Spinal cord (tissue), 10 donors: ENCODE data around the gene KLHL29. TPM values are rescaled to one million over a fixed set of nuclear protein-coding genes. Genes with fewer than 3 reads are reported as not detected.
A peak's percentile ranks its signal among the peaks of the same experiment; 100 is the strongest.

ENCODE experiments used
- DNase-seq, 6 donors: peaks; one replicate each; pipeline versions ENCODE4 v3.0.0 to v3.0.0-alpha.2; 2013 to 2015; ENCODE audit warnings: low spot score in 6 of 6, low read depth in 4 of 6
- H3K27ac ChIP-seq: one replicate; pipeline ENCODE4 v1.5.1; 2013; ENCODE audit warnings: low read depth, low read length, control low read depth
- H3K27me3 ChIP-seq: one replicate; pipeline ENCODE4 v1.6.1; 2013; ENCODE audit warnings: low read length; ENCODE audit not compliant: control insufficient read depth, insufficient read depth
- H3K36me3 ChIP-seq: one replicate; pipeline ENCODE4 v1.6.1; 2013; ENCODE audit warnings: low read length; ENCODE audit not compliant: control insufficient read depth, insufficient read depth
- H3K4me1 ChIP-seq: one replicate; pipeline ENCODE4 v1.6.1; 2013; ENCODE audit warnings: low read length; ENCODE audit not compliant: control insufficient read depth, insufficient read depth
- H3K4me3 ChIP-seq: one replicate; pipeline ENCODE4 v1.5.1; 2013; ENCODE audit warnings: low read depth, low read length, control low read depth
- H3K9me3 ChIP-seq: one replicate; pipeline ENCODE4 v1.6.1; 2013; ENCODE audit warnings: low read length; ENCODE audit not compliant: control insufficient read depth, insufficient read depth
- WGBS: methylation state at CpG from one replicate; pipeline ENCODE4 v1.1.5; 2013; ENCODE audit warnings: missing lambda C conversion rate; ENCODE audit not compliant: insufficient coverage; 5-methylcytosine and 5-hydroxymethylcytosine counted together
- polyA plus RNA-seq, 2 donors: library from polyadenylated mRNA; unstranded; fragments of 120-200 nt; gene quantifications; one replicate each; pipeline ENCODE4 v1.2.1, GENCODE V29; 2013; ENCODE audit not compliant: insufficient read length in 2 of 2
- total RNA-seq, 2 donors: library from RNA; depleted of rRNA in 1 of 2; stranded (reverse); fragments of 120-200 nt in 1 of 2; fragments of >200 nt in 1 of 2; gene quantifications; one replicate each; pipeline versions ENCODE4 v1.2.3 to v1.2.4, GENCODE V29; 2013 to 2014
- donor health status: healthy.

Gene KLHL29
- total and polyA plus RNA-seq, 4 donors, result 8.7 to 19.4 (median 14.0) TPM

DNA sequence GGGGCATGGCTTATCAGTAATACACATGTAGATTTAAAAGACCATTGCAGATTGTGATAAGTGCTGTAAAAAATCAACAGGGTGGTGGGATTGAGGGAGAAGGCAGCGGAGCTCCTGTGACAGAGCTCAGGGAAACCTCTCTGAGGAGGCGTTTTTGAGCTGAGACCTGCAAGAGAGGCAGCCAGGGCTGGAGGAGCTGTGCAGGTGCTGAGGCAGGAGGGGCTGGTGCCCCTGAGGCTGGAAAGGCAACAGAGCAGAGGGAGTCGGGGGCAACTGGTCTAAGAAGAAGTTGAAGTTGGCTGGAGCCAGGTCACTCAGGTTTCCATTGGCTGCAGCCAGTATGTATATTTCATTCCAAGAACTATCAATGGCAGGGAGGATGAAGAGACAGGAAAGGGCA lies 47.6 kb downstream of the KLHL29 start:
- H3K4me1 ChIP-seq, result peaks cover 10% of the 10 kb centered on the region
- H3K27ac ChIP-seq, result no peak overlapping the region
- no peaks in the 10 kb centered on the region for H3K36me3 ChIP-seq
- no peaks in the 10 kb centered on the region for H3K27me3 ChIP-seq
- 79% methylated on average over 2 of the region's 3 CpGs for WGBS
- no peaks in the 10 kb centered on the region for H3K9me3 ChIP-seq
- DNase-seq, result no peak
- no peak overlapping the region for H3K4me3 ChIP-seq

GRCh38 chr2:23433282-23433681 lies 48.3 kb downstream of the KLHL29 start:
- H3K4me3 ChIP-seq, result no peak overlapping the region
- H3K27ac ChIP-seq, result no peak overlapping the region
- peaks cover 10% of the 10 kb centered on the region for H3K4me1 ChIP-seq
- no peaks in the 10 kb centered on the region for H3K36me3 ChIP-seq
- no peak for DNase-seq
- no peaks in the 10 kb centered on the region for H3K27me3 ChIP-seq
- 93% methylated on average over 3 of the region's 6 CpGs for WGBS
- H3K9me3 ChIP-seq, result no peaks in the 10 kb centered on the region

DNA sequence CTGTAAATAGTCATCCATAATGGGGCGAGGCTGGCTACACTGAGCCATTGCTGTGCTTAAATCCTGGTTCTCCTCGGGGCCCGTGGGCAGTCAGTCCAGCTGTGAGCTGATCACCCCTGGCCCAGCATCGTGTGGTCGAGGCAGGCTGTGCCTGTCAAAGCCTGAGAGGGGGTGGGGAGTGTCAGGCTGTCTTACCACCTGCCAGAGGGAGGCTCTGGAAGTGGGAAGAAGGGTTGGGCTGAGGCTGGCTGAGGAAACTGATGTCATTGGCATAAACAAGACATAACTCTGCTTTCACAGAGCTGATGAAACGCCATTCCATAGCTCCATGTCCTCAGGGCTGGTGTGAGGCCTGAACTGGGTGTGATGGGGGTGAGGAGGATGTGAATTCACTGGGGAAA lies 49.7 kb downstream of the KLHL29 start:
- DNase-seq, result no peak
- peaks cover 10% of the 10 kb centered on the region for H3K4me1 ChIP-seq
- no peak overlapping the region for H3K4me3 ChIP-seq
- H3K27ac ChIP-seq, result no peak overlapping the region
- no peaks in the 10 kb centered on the region for H3K27me3 ChIP-seq
- WGBS, result 79% methylated on average over 6 of the region's 6 CpGs
- H3K9me3 ChIP-seq, result no peaks in the 10 kb centered on the region
- no peaks in the 10 kb centered on the region for H3K36me3 ChIP-seq

- no peaks in the 10 kb centered on the region for H3K36me3 ChIP-seq
- no peak overlapping the region for H3K4me3 ChIP-seq
- no peaks in the 10 kb centered on the region for H3K9me3 ChIP-seq
- H3K4me1 ChIP-seq, result peaks cover 10% of the 10 kb centered on the region
- WGBS, result 87% methylated on average over 2 of the region's 9 CpGs
- no peaks in the 10 kb centered on the region for H3K27me3 ChIP-seq
- no peak for DNase-seq
- no peak overlapping the region for H3K27ac ChIP-seq
Measured at GRCh38 chr2:23435250-23436035, 50.5 kb downstream of the KLHL29 start.

DNA sequence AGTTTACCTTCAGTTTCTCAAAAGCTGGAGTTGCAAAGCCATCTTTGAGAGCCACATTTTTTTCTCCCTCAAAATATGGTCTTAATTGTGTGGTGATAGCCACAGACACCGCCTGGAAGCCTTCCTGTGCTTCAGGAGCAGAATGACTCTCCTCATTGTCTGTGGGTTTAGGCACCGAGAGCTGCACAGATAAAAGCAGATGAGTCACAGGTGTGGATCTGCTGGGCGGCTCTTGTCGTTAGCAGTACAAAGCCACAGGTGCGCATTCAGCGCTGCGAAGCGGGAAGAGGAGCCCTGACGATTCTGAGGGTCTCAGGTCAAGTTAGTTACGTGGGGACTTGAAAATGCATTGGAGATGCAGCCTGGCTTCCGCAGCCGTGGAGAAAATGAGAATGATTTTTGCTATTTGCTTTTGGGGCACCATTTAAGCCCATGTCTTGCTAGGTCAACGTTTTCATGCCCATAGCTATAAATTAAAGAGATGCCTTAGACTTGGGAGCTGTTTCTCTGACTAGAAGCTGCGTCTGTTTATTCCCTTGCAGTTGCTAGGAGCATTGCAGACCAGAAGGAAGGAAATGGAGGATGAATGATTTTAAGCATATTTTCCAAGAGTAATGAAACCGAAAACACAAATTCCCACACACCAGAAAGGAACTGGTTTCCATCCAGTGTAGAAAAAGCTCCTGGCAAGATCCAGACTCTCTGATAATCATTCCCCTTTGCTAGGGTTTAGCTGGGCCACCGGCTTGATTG lies 51.5 kb downstream of the KLHL29 start:
- Histone ChIP-seq H3K36me3 (no peaks in the 10 kb centered on the region), H3K27me3 (no peaks in the 10 kb centered on the region), H3K9me3 (peaks cover 1% of the 10 kb centered on the region), H3K4me1 (peaks cover 10% of the 10 kb centered on the region), H3K4me3 (no peak overlapping the region), H3K27ac (no peak overlapping the region)
- 74% methylated on average over 14 of the region's 16 CpGs for WGBS
- no peak for DNase-seq

DNA sequence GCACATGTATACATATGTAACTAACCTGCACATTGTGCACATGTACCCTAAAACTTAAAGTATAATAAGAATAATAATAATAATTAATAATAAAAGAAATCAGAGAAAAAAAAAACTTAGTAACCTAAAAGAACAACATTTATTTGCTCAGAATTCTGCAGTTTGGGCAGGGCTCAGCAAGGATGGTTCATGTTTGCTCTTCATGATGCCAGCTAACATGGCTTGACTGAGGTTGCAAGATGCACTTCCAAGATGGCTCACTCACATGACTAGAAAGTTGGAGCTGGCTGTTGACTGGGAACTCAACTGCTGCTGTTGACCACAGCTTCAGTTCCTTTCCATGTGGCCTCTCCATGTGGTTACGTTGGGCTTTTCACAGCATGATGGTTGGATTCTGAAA lies 56.4 kb downstream of the KLHL29 start:
- Histone ChIP-seq H3K4me1 (peaks cover 1% of the 10 kb centered on the region), H3K27me3 (no peaks in the 10 kb centered on the region), H3K36me3 (no peaks in the 10 kb centered on the region), H3K27ac (no peak overlapping the region), H3K4me3 (no peak overlapping the region), H3K9me3 (peaks cover 5% of the 10 kb centered on the region)
- no peak for DNase-seq
- 100% methylated on average over 1 of the region's 1 CpG for WGBS

- H3K4me3 ChIP-seq, result no peak overlapping the region
- 94% methylated on average over 3 of the region's 4 CpGs for WGBS
- no peaks in the 10 kb centered on the region for H3K36me3 ChIP-seq
- no peak for DNase-seq
- peaks cover 5% of the 10 kb centered on the region for H3K4me1 ChIP-seq
- H3K27me3 ChIP-seq, result no peaks in the 10 kb centered on the region
- no peak overlapping the region for H3K27ac ChIP-seq
- peaks cover 5% of the 10 kb centered on the region for H3K9me3 ChIP-seq
Measured at GRCh38 chr2:23445450-23445868, 60.5 kb downstream of the KLHL29 start.

DNA sequence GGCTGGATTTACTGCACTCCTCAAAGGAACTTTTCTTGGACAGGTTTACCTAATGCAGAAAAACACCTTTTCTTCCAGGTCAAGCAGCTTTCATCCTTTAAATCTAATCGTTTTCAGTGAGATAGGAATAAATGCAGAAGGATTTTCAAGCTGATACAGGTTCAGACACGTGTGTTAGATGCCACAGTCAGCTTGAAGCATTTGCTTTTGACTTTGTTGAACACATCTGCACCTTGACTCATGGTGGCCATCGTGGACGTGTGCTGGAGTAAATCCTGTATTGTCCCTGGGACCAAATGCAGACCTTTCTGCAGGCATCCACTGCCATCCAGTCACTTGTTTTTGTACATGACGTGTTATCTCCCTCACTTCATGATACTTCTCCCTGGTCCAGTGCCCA lies 61.9 kb downstream of the KLHL29 start:
- no peaks in the 10 kb centered on the region for H3K36me3 ChIP-seq
- WGBS, result 88% methylated on average over 5 of the region's 5 CpGs
- H3K4me3 ChIP-seq, result no peak overlapping the region
- no peaks in the 10 kb centered on the region for H3K27me3 ChIP-seq
- no peak for DNase-seq
- peaks cover 5% of the 10 kb centered on the region for H3K4me1 ChIP-seq
- no peaks in the 10 kb centered on the region for H3K9me3 ChIP-seq
- H3K27ac ChIP-seq, result no peak overlapping the region

DNA sequence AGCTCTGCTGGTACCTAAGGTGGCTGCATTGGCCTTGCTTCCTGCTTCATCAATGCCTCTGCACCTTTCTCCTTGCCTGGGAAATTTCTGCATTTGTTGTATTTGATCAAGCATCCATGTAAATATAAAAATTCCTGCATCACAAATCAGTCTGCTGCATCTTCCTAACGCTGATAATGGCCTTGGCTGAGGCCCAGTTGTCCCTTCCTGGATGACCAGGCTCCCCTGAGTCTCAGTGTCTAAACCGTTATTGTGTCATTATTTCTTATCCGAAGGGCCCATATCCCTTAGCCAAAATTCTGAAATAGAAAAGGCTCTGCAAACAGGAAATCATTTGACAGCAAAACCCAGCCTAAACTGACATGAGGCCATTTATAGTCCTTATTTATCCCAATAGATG lies 62.4 kb downstream of the KLHL29 start:
- H3K36me3 ChIP-seq, result no peaks in the 10 kb centered on the region
- H3K9me3 ChIP-seq, result no peaks in the 10 kb centered on the region
- H3K4me1 ChIP-seq, result peaks cover 5% of the 10 kb centered on the region
- no peak overlapping the region for H3K4me3 ChIP-seq
- H3K27me3 ChIP-seq, result no peaks in the 10 kb centered on the region
- WGBS, result 75% methylated on average over 2 of the region's 3 CpGs
- no peak overlapping the region for H3K27ac ChIP-seq
- no peak for DNase-seq

GRCh38 chr2:23448906-23449305 lies 63.9 kb downstream of the KLHL29 start:
- no peak overlapping the region for H3K4me3 ChIP-seq
- H3K36me3 ChIP-seq, result no peaks in the 10 kb centered on the region
- H3K27ac ChIP-seq, result peak overlapping the region; percentile 19
- H3K9me3 ChIP-seq, result no peaks in the 10 kb centered on the region
- WGBS, result 100% methylated on average over 1 of the region's 2 CpGs
- H3K4me1 ChIP-seq, result peaks cover 11% of the 10 kb centered on the region
- no peak for DNase-seq
- no peaks in the 10 kb centered on the region for H3K27me3 ChIP-seq
